Uterus (tissue), 2 donors: ENCODE measurements around the gene CPNE4.

ENCODE experiments used
- CTCF ChIP-seq, 4 experiments: fragments of 200-600 bp in 2 of 4; fragments of 450-650 bp in 2 of 4; sonication (generic) in 2 of 4; IDR thresholded peaks; one replicate each; pipeline ENCODE4 v1.5.1; 2016 to 2019; ENCODE audit warnings: antibody characterized with exemption in 4 of 4, mild to moderate bottlenecking in 2 of 4, moderate library complexity in 1 of 4
- POLR2A ChIP-seq, 2 donors: fragments of 450-650 bp; IDR thresholded peaks; one replicate each; pipeline ENCODE4 v1.6.1; 2016; ENCODE audit warnings: antibody characterized with exemption in 2 of 2, mild to moderate bottlenecking in 1 of 2, moderate library complexity in 1 of 2

DNA sequence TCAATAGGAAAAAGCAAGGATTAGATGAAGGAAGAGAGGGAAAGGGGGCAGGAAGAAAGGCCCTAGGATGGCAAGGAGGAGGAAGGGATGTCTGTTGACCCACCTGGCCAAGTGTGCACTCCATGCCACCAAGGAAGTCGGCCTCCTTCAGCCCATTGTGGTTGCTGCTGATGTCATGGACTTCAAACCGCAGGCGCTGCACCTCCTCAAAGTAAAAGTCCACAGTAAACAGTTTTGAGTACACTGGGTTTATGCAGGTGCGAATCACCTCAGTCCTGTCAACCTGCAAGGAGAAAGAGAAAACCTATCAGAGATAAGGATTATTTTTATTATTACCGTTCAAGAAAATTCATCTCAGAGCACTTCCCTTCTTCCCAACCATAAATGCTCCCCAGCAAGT lies 311.5 kb downstream of the CPNE4 start:
- TF ChIP-seq CTCF (IDR thresholded peaks at IDR 0.05) (no peak), POLR2A (IDR thresholded peaks at IDR 0.05) (no peak)
